GM12878 (cell line): ENCODE data around the gene SYNRG. TPM values are rescaled to one million over a fixed set of nuclear protein-coding genes. Genes with fewer than 3 reads are reported as not detected.
A peak's percentile ranks its signal among the peaks of the same experiment; 100 is the strongest.

Experiments
- ATAC-seq: fragments of 200-7000 bp; cut with Tn5 transposase; 3 replicates; pipeline ENCODE4 v1.9.1; 2020; ENCODE audit warnings: mild to moderate bottlenecking, moderate library complexity
- BruUV-seq: library from RNA; stranded (reverse); fragments of 400-500 nt; replicated peaks from 2 replicates; lab custom pipeline; 2021; lab: Mats Ljungman, UMichigan
- CTCF ChIA-PET: fragments of 300-600 bp; sonication (Branson Sonifier 250); formaldehyde crosslinking; extraction: SDS; loops from one replicate; lab custom pipeline; 2021; ENCODE audit warnings: inconsistent platforms; lab: Yijun Ruan, JAX
- POLR2A ChIA-PET: fragments of 350-600 bp; formaldehyde crosslinking; extraction: SDS; loops from one replicate; lab custom pipeline; 2021; ENCODE audit warnings: inconsistent platforms; lab: Charles Lee
- RAD21 ChIA-PET: fragments of 300-600 bp; sonication (Branson Sonifier 250); formaldehyde crosslinking; loops from one replicate; lab custom pipeline; 2023; ENCODE audit warnings: antibody characterized with exemption; ENCODE audit not compliant: unreplicated experiment; lab: Charles Lee
- SMC1A ChIA-PET: fragments of 300-600 bp; sonication (Branson Sonifier 250); formaldehyde crosslinking; loops from one replicate; lab custom pipeline; 2023; ENCODE audit not compliant: unreplicated experiment, uncharacterized antibody; lab: Charles Lee
- DNase-seq: peaks from one replicate; pipeline ENCODE4 v3.0.0-alpha.2; 2011; ENCODE audit warnings: low read depth, low spot score
- FAIRE-seq: peaks from 3 replicates; lab custom pipeline; 2011; peaks lifted over from hg19 to GRCh38; lab: Jason Lieb, UNC
- H2AFZ ChIP-seq: 2 replicates; pipeline ENCODE4 v1.6.0; 2011; ENCODE audit warnings: low read depth, low read length, control low read depth; ENCODE audit not compliant: control insufficient read depth
- H3K27ac ChIP-seq: 2 replicates; pipeline ENCODE4 v1.5.1; 2011; ENCODE audit warnings: control low read depth; ENCODE audit not compliant: control insufficient read depth, insufficient read depth
- H3K27me3 ChIP-seq, 2 experiments: replicated peaks in 1 of 2; 2 replicates each; pipeline versions ENCODE4 v1.6.0 to v1.6.1; 2011; ENCODE audit warnings: low read length in 1 of 2; ENCODE audit not compliant: control insufficient read depth in 2 of 2, insufficient read depth in 2 of 2
- H3K36me3 ChIP-seq, 2 experiments: 2 replicates each; pipeline ENCODE4 v1.5.1; 2011; ENCODE audit warnings: low read length in 1 of 2; ENCODE audit not compliant: control insufficient read depth in 2 of 2, insufficient read depth in 2 of 2
- H3K4me1 ChIP-seq: 2 replicates; pipeline ENCODE4 v1.6.1; 2011; ENCODE audit warnings: mild to moderate bottlenecking, low read length, moderate library complexity, mixed read lengths; ENCODE audit not compliant: control insufficient read depth, insufficient read depth
- H3K4me2 ChIP-seq: 2 replicates; pipeline ENCODE4 v1.6.0; 2011; ENCODE audit warnings: control low read depth; ENCODE audit not compliant: control insufficient read depth, insufficient read depth
- H3K4me3 ChIP-seq: fragments of 200-600 bp; sonication (generic); 2 replicates; pipeline ENCODE4 v1.5.1; 2016
- H3K79me2 ChIP-seq: 2 replicates; pipeline ENCODE4 v1.6.0; 2011; ENCODE audit warnings: low read length; ENCODE audit not compliant: control insufficient read depth, insufficient read depth
- H3K9ac ChIP-seq: 2 replicates; pipeline ENCODE4 v1.8.0; 2011; ENCODE audit warnings: low read length, control low read depth, mixed read lengths; ENCODE audit not compliant: control insufficient read depth, insufficient read depth
- H3K9me3 ChIP-seq: replicated peaks from 3 replicates; pipeline ENCODE4 v1.5.1; 2011; ENCODE audit warnings: mild to moderate bottlenecking, low read length; ENCODE audit not compliant: control insufficient read depth, insufficient read depth
- H4K20me1 ChIP-seq: 2 replicates; pipeline ENCODE4 v1.6.0; 2011; ENCODE audit not compliant: control insufficient read depth, insufficient read depth
- ATF2 ChIP-seq: IDR thresholded peaks from 2 replicates; pipeline ENCODE4 v1.6.1; 2012; ENCODE audit warnings: low read length, inconsistent platforms
- CTCF ChIP-seq, 3 experiments: IDR thresholded peaks in 2 of 3; conservative IDR thresholded peaks in 1 of 3; 2 replicates each; pipeline ENCODE4 v1.5.1; 2011; ENCODE audit warnings: low read depth in 3 of 3, low read length in 3 of 3, mild to moderate bottlenecking in 3 of 3, control low read depth in 2 of 3, moderate library complexity in 2 of 3, inconsistent platforms in 1 of 3, mixed read lengths in 1 of 3; ENCODE audit not compliant: control insufficient read depth in 2 of 3, insufficient read depth in 1 of 3; ENCODE audit errors: extremely low read depth in 1 of 3
- DPF2 ChIP-seq: fragments of 450-650 bp; IDR thresholded peaks from 2 replicates; pipeline ENCODE4 v1.6.1; 2017; ENCODE audit warnings: mild to moderate bottlenecking
- EGR1 ChIP-seq, 2 experiments: IDR thresholded peaks; 1 replicate in 1 of 2; 2 replicates in 1 of 2; pipeline ENCODE4 v1.6.1; 2011 to 2012; ENCODE audit warnings: low read depth in 2 of 2, low read length in 2 of 2, borderline replicate concordance in 1 of 2, mild to moderate bottlenecking in 1 of 2, moderate library complexity in 1 of 2
- FOXM1 ChIP-seq: IDR thresholded peaks from 2 replicates; pipeline ENCODE4 v1.6.1; 2012; ENCODE audit warnings: low read depth, mild to moderate bottlenecking, inconsistent platforms, low read length, moderate library complexity
- GATAD2B ChIP-seq: fragments of 450-650 bp; conservative IDR thresholded peaks from 2 replicates; pipeline ENCODE4 v1.6.1; 2017; ENCODE audit warnings: low read depth, mild to moderate bottlenecking, moderate library complexity
- IKZF2 ChIP-seq, 2 experiments: fragments of 450-650 bp; IDR thresholded peaks; 2 replicates each; pipeline ENCODE4 v1.6.1; 2017; ENCODE audit warnings: mild to moderate bottlenecking in 2 of 2, moderate library complexity in 2 of 2
- LARP7 ChIP-seq: fragments of 450-650 bp; IDR thresholded peaks from 2 replicates; pipeline ENCODE4 v1.6.1; 2017; ENCODE audit warnings: mild to moderate bottlenecking
- MLLT1 ChIP-seq: fragments of 450-650 bp; IDR thresholded peaks from 2 replicates; pipeline ENCODE4 v1.6.1; 2016; ENCODE audit warnings: mild to moderate bottlenecking
- NR2C1 ChIP-seq: fragments of 450-650 bp; IDR thresholded peaks from 2 replicates; pipeline ENCODE4 v1.6.1; 2017; ENCODE audit warnings: antibody characterized with exemption, mild to moderate bottlenecking, moderate library complexity
- SMARCA5 ChIP-seq: fragments of 450-650 bp; IDR thresholded peaks from 2 replicates; pipeline ENCODE4 v1.6.1; 2017; ENCODE audit warnings: mild to moderate bottlenecking
- ZNF24 ChIP-seq: fragments of 450-650 bp; IDR thresholded peaks from 2 replicates; pipeline ENCODE4 v1.6.1; 2017; ENCODE audit warnings: antibody characterized with exemption, mild to moderate bottlenecking
- ZNF687 ChIP-seq: fragments of 450-650 bp; IDR thresholded peaks from 2 replicates; pipeline ENCODE4 v1.6.1; 2017; ENCODE audit warnings: mild to moderate bottlenecking, moderate library complexity
- WGBS: methylation state at CpG from one replicate; pipeline ENCODE4 v1.1.6; 2016; ENCODE audit warnings: low lambda C conversion rate; ENCODE audit not compliant: insufficient replicate concordance, insufficient coverage; ENCODE audit errors: missing lambda C conversion rate; 5-methylcytosine and 5-hydroxymethylcytosine counted together
- in situ Hi-C: fragments of 300-500 bp; cut with MboI; formaldehyde crosslinking; loops from 9 replicates; pipeline ENCODE4 v1.14.3; 2018; ENCODE audit warnings: mixed read lengths
- intact Hi-C: fragments of 100-400 bp; cut with micrococcal nuclease; formaldehyde crosslinking; loops from one replicate; pipeline ENCODE4 v1.14.2; 2022; ENCODE audit not compliant: unreplicated experiment
- polyA plus RNA-seq, 11 experiments: library from polyadenylated mRNA; depleted of rRNA in 4 of 11; unstranded in 6 of 11; stranded (reverse) in 5 of 11; fragments of >200 nt; fragmentation: Nextera tagmentation in 4 of 11; fragmentation: Illumina TruSeq in 1 of 11; extraction: Ambion mirVana in 4 of 11; extraction: Trizol in 1 of 11; gene quantifications; 1 replicate in 1 of 11; 2 replicates in 10 of 11; pipeline versions ENCODE4 v1.2.1 to v1.2.3, GENCODE V29; 2011 to 2016; ENCODE audit warnings: inconsistent platforms in 2 of 11, missing spikeins in 2 of 11, low read depth in 1 of 11
- total RNA-seq, 4 experiments: library from RNA; depleted of rRNA in 3 of 4; stranded (reverse); fragments of >200 nt in 3 of 4; fragmentation: Illumina TruSeq in 1 of 4; extraction: Trizol in 1 of 4; gene quantifications; 2 replicates each; pipeline versions ENCODE4 v1.2.1 to v1.2.3, GENCODE V29; 2013 to 2021

SYNRG gene
- total and polyA plus RNA-seq, 10 of the 15 experiments (the other 5 are each of a cell fraction or from before 2014, with no cell fraction given) = 5.2 to 40.4 (median 26.7) TPM

GRCh38 chr17:37490022-37490587 lies 119.1 kb downstream of the SYNRG start:
- Histone ChIP-seq H3K4me2 (peak overlapping the region; percentile 82), H3K9ac (peak overlapping the region; percentile 62), H3K27ac (0 out of 2 replicates have a peak overlapping the region, but pooled peaks have one; percentile 16), H3K4me1 (peaks cover 17% of the 10 kb centered on the region), H2AFZ (peak overlapping the region; percentile 82), H3K4me3 (peak overlapping the region; percentile 92), H3K27me3 (no peaks in the 10 kb centered on the region), H3K36me3 (no peaks in the 10 kb centered on the region), H3K79me2 (peaks cover 13% of the 10 kb centered on the region), H3K9me3 (no peaks in the 10 kb centered on the region), H4K20me1 (no peaks in the 10 kb centered on the region)
- peak; percentile 73 for ATAC-seq
- CTCF ChIA-PET = interaction anchor here (0.7 to 2.5 kb wide), 5 partner anchors 40 to 889 kb away, joined by 3 to 8 read pairs (median 3); no protein-coding TSS in a partner anchor
- RAD21 ChIA-PET = interaction anchor here (1.0 kb wide), 1 partner anchor 117 kb away, joined by 3 read pairs; no protein-coding TSS in a partner anchor
- POLR2A ChIA-PET = interaction anchor here (0.7 to 1.0 kb wide), 2 partner anchors 40 to 98 kb away, joined by 3 to 5 read pairs; no protein-coding TSS in a partner anchor
- intact Hi-C loops (loop anchor here (5.0 kb wide), 1 partner anchor 83 kb away; the partner anchor contains the start of genes ACACA and TADA2A), in situ Hi-C loops (no loop called here)
- no peak for DNase-seq
- BruUV-seq = no TSS peak
- 1% methylated on average over 24 of the region's 56 CpGs for WGBS
- no peak for FAIRE-seq
- SMC1A ChIA-PET = interaction anchor here (1.1 to 2.2 kb wide), 4 partner anchors 44 to 120 kb away, joined by 3 to 8 read pairs (median 4); partner anchors contain the start of genes ACACA and TADA2A
- TF ChIP-seq GATAD2B = peak; percentile 66
- peak in 1 of 2 experiments; percentile 99; a peak in 2 of 3 replicates for TF ChIP-seq EGR1 (IDR thresholded peaks at IDR 0.05; ENCODE audit: borderline replicate concordance in 1 of 2, low read depth in 2 of 2, low read length in 2 of 2)
- TF ChIP-seq IKZF2 (IDR thresholded peaks at IDR 0.05) = no peak
- TF ChIP-seq LARP7 = peak; percentile 38; the same call in 1 of the 2 replicates
- peak; percentile 37; the same call in 1 of the 2 replicates for TF ChIP-seq ZNF687
- TF ChIP-seq SMARCA5 = peak; percentile 85
- TF ChIP-seq NR2C1 = peak; percentile 15; the same call in 1 of the 2 replicates
- peak; percentile 17 to 46 (median 38); a peak in 4 of 6 replicates for TF ChIP-seq CTCF (IDR thresholded peaks at IDR 0.05 in 2 of 3, conservative IDR thresholded peaks at IDR 0.05 in 1 of 3; ENCODE audit: control insufficient read depth in 2 of 3, extremely low read depth in 1 of 3, insufficient read depth in 1 of 3, low read depth in 3 of 3, low read length in 3 of 3)
- peak; percentile 47; the same call in 1 of the 2 replicates for TF ChIP-seq ZNF24
- no peak for TF ChIP-seq MLLT1
- no peak for TF ChIP-seq ATF2
- peak; percentile 35 for TF ChIP-seq DPF2
- no peak for TF ChIP-seq FOXM1
